ENCODE data around the gene PPP4R2. TPM values are rescaled to one million over a fixed set of nuclear protein-coding genes. Genes with fewer than 3 reads are reported as not detected.

PPP4R2 gene
- polyA plus RNA-seq, 3 donors: 14.3 to 25.4 (median 18.7) TPM

GRCh38 chr3:73004316-73004715 lies 7.7 kb downstream of the PPP4R2 start:
- DNase-seq: no peak
- Mint-ChIP-seq H3K27ac (peak overlapping the region in 3 of 7 donors; percentile 19 to 42 (median 32)), H3K4me3 (peak overlapping the region in 1 of 2 donors; percentile 45), H3K9me3 (peaks cover 0 to 3% (median 0%) of the 10 kb centered on the region in 7 donors), H3K36me3 (peaks cover 70 to 85% of the 10 kb centered on the region in 2 donors), H3K4me1 (peaks cover 28% of the 10 kb centered on the region), H3K27me3 (ENCODE audit: low read depth in 3 of 3) (peaks cover 0 to 2% (median 0%) of the 10 kb centered on the region in 3 donors)
- no peak overlapping the region for H2AFZ ChIP-seq (ENCODE audit: insufficient read depth, low read depth, low read length, poor library complexity, severe bottlenecking)
- H3K9ac ChIP-seq (ENCODE audit: insufficient read depth, low read length, poor library complexity, severe bottlenecking): no peak overlapping the region
- intact Hi-C loops (cut with micrococcal nuclease): no loop called here
- H3K36me3 ChIP-seq (replicated peaks in 1 of 2; ENCODE audit: control insufficient read depth in 1 of 2, insufficient read depth in 2 of 2, low read length in 2 of 2): peaks cover 48 to 92% of the 10 kb centered on the region in 2 donors
- H3K27ac ChIP-seq (ENCODE audit: low read depth in 1 of 2, low read length in 2 of 2): no peak overlapping the region
- H3K27me3 ChIP-seq (ENCODE audit: control insufficient read depth in 2 of 2, insufficient read depth in 2 of 2, low read length in 2 of 2): no peaks in the 10 kb centered on the region
- H3K4me3 ChIP-seq (replicated peaks in 1 of 3; ENCODE audit: low read depth in 2 of 3, low read length in 3 of 3): no peak overlapping the region
- H3K9me3 ChIP-seq (replicated peaks in 1 of 2; ENCODE audit: control insufficient read depth in 1 of 2, insufficient read depth in 1 of 2, low read length in 2 of 2): no peaks in the 10 kb centered on the region
- H3K79me2 ChIP-seq (ENCODE audit: insufficient read depth, low read length): peaks cover 99% of the 10 kb centered on the region
- no peak overlapping the region for H3K4me2 ChIP-seq (replicated peaks; ENCODE audit: extremely low read depth, low read length, poor library complexity, severe bottlenecking)
- H3K4me1 ChIP-seq (ENCODE audit: control insufficient read depth in 1 of 2, insufficient read depth in 2 of 2, low read length in 2 of 2): peaks cover 5 to 13% of the 10 kb centered on the region in 2 donors
- no peak for TF ChIP-seq CTCF (IDR thresholded peaks at IDR 0.05)
- WGBS (ENCODE audit: insufficient coverage): 80% methylated on average over 1 of the region's 4 CpGs
- H4K20me1 ChIP-seq (ENCODE audit: insufficient read depth, low read length): peaks cover 100% of the 10 kb centered on the region

- Mint-ChIP-seq H3K27ac (peak overlapping the region in 1 of 7 donors; percentile 1), H3K4me1 (peaks cover 15% of the 10 kb centered on the region), H3K4me3 (no peak overlapping the region), H3K36me3 (peaks cover 67 to 93% of the 10 kb centered on the region in 2 donors), H3K9me3 (peaks cover 0 to 3% (median 0%) of the 10 kb centered on the region in 7 donors), H3K27me3 (ENCODE audit: low read depth in 3 of 3) (peaks cover 0 to 2% (median 0%) of the 10 kb centered on the region in 3 donors)
- Histone ChIP-seq H3K27ac (ENCODE audit: low read depth in 1 of 2, low read length in 2 of 2) (no peak overlapping the region), H3K4me1 (ENCODE audit: control insufficient read depth in 1 of 2, insufficient read depth in 2 of 2, low read length in 2 of 2) (no peaks in the 10 kb centered on the region), H3K79me2 (ENCODE audit: insufficient read depth, low read length) (peaks cover 100% of the 10 kb centered on the region), H4K20me1 (ENCODE audit: insufficient read depth, low read length) (peaks cover 100% of the 10 kb centered on the region), H2AFZ (ENCODE audit: insufficient read depth, low read depth, low read length, poor library complexity, severe bottlenecking) (no peak overlapping the region), H3K4me2 (replicated peaks; ENCODE audit: extremely low read depth, low read length, poor library complexity, severe bottlenecking) (no peak overlapping the region), H3K9ac (ENCODE audit: insufficient read depth, low read length, poor library complexity, severe bottlenecking) (no peak overlapping the region), H3K27me3 (ENCODE audit: control insufficient read depth in 2 of 2, insufficient read depth in 2 of 2, low read length in 2 of 2) (no peaks in the 10 kb centered on the region), H3K4me3 (replicated peaks in 1 of 3; ENCODE audit: low read depth in 2 of 3, low read length in 3 of 3) (no peak overlapping the region), H3K9me3 (replicated peaks in 1 of 2; ENCODE audit: control insufficient read depth in 1 of 2, insufficient read depth in 1 of 2, low read length in 2 of 2) (no peaks in the 10 kb centered on the region), H3K36me3 (replicated peaks in 1 of 2; ENCODE audit: control insufficient read depth in 1 of 2, insufficient read depth in 2 of 2, low read length in 2 of 2) (peaks cover 42 to 96% of the 10 kb centered on the region in 2 donors)
- no peak for DNase-seq
- intact Hi-C loops (cut with micrococcal nuclease): no loop called here
- no CpG with 5 or more reads among the region's 6 CpGs for WGBS (ENCODE audit: insufficient coverage)
- no peak for TF ChIP-seq CTCF (IDR thresholded peaks at IDR 0.05)
These were observed 11.5 kb downstream of the PPP4R2 start for GRCh38 chr3:73007992-73008712.

Data from CD14-positive monocyte (primary cell).